Tibial nerve (tissue), 4 donors: ENCODE measurements around the gene MEDAG. TPM values are rescaled to one million over a fixed set of nuclear protein-coding genes. Genes with fewer than 3 reads are reported as not detected.
A peak's percentile ranks its signal among the peaks of the same experiment; 100 is the strongest.

Experiments
- DNase-seq, 2 donors: peaks; one replicate each; pipeline ENCODE4 v3.0.0-alpha.2; 2019; ENCODE audit warnings: low spot score in 2 of 2
- H3K27ac ChIP-seq, 4 donors: fragments of 200-600 bp; sonication (generic) in 3 of 4; one replicate each; pipeline ENCODE4 v1.5.1; 2017 to 2019; ENCODE audit warnings: mild to moderate bottlenecking in 1 of 4
- H3K27me3 ChIP-seq, 2 donors: fragments of 200-600 bp; sonication (generic) in 1 of 2; one replicate each; pipeline versions ENCODE4 v1.5.1 to v1.6.0; 2017 to 2019
- H3K36me3 ChIP-seq, 3 donors: fragments of 200-600 bp; sonication (generic); one replicate each; pipeline ENCODE4 v1.5.1; 2018 to 2019
- H3K4me1 ChIP-seq, 4 donors: fragments of 200-600 bp; sonication (generic) in 3 of 4; one replicate each; pipeline ENCODE4 v1.5.1; 2017 to 2019
- H3K4me3 ChIP-seq, 4 donors: fragments of 200-600 bp; sonication (generic) in 3 of 4; one replicate each; pipeline ENCODE4 v1.5.1; 2017 to 2019; ENCODE audit warnings: mild to moderate bottlenecking in 1 of 4, moderate library complexity in 1 of 4
- H3K9me3 ChIP-seq, 4 donors: fragments of 200-600 bp; sonication (generic) in 3 of 4; one replicate each; pipeline ENCODE4 v1.5.1; 2017 to 2019
- EP300 ChIP-seq, 2 donors: sonication (generic); formaldehyde crosslinking; IDR thresholded peaks; one replicate each; pipeline ENCODE4 v1.6.1; 2017; ENCODE audit warnings: antibody characterized with exemption in 2 of 2, mild to moderate bottlenecking in 1 of 2
- POLR2A ChIP-seq, 2 donors: fragments of 450-650 bp; IDR thresholded peaks; one replicate each; pipeline ENCODE4 v1.6.1; 2017; ENCODE audit warnings: antibody characterized with exemption in 2 of 2, mild to moderate bottlenecking in 2 of 2, moderate library complexity in 2 of 2
- WGBS, 2 donors: methylation state at CpG; one replicate each; pipeline ENCODE4 v1.1.5; 2018; 5-methylcytosine and 5-hydroxymethylcytosine counted together
- total RNA-seq, 4 donors: library from RNA; depleted of rRNA; stranded (reverse); fragments of >200 nt; gene quantifications; one replicate each; pipeline ENCODE4 v1.1.0, GENCODE V29; 2016
- TF ChIP-seq, protein P1 (sequence below), 5 experiments: fragments of 200-600 bp in 3 of 5; fragments of 450-650 bp in 2 of 5; sonication (generic) in 3 of 5; IDR thresholded peaks; one replicate each; pipeline ENCODE4 v1.5.1; 2016 to 2019; ENCODE audit warnings: antibody characterized with exemption in 5 of 5, mild to moderate bottlenecking in 3 of 5, moderate library complexity in 2 of 5

The MEDAG gene
- total RNA-seq, 4 donors from 2014 or later: 95.1 to 151 (median 122) TPM

DNA sequence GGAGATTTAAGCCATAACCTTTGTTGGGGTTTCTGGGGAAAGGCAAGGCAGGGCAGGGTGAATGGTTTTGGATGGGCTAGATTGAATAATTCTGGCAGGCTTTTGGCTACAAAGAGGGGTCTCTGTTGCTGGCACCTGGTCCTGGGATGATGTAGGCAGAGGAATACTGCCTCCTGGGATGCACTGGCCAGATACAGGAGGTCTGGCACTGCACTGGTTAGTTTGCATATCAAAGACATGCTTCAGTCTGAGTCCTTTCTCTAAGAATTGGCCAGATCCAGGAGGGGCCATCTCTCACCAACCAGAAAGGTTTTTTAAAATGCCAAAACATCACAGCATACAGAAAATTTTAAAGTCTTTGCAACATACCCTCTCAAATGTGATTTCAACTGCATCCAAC lies 8.0 kb upstream of the MEDAG start:
- TF ChIP-seq EP300 (IDR thresholded peaks at IDR 0.05) (no peak), POLR2A (IDR thresholded peaks at IDR 0.05) (no peak)
- TF ChIP-seq, protein P1, sequence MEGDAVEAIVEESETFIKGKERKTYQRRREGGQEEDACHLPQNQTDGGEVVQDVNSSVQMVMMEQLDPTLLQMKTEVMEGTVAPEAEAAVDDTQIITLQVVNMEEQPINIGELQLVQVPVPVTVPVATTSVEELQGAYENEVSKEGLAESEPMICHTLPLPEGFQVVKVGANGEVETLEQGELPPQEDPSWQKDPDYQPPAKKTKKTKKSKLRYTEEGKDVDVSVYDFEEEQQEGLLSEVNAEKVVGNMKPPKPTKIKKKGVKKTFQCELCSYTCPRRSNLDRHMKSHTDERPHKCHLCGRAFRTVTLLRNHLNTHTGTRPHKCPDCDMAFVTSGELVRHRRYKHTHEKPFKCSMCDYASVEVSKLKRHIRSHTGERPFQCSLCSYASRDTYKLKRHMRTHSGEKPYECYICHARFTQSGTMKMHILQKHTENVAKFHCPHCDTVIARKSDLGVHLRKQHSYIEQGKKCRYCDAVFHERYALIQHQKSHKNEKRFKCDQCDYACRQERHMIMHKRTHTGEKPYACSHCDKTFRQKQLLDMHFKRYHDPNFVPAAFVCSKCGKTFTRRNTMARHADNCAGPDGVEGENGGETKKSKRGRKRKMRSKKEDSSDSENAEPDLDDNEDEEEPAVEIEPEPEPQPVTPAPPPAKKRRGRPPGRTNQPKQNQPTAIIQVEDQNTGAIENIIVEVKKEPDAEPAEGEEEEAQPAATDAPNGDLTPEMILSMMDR (IDR thresholded peaks at IDR 0.05): no peak
- peaks cover 0 to 46% (median 6%) of the 10 kb centered on the region in 4 donors for H3K4me1 ChIP-seq
- no peak overlapping the region for H3K4me3 ChIP-seq
- H3K27ac ChIP-seq: peak overlapping the region in 2 of 4 donors; percentile 80 to 81
- H3K27me3 ChIP-seq: no peaks in the 10 kb centered on the region
- H3K9me3 ChIP-seq: no peaks in the 10 kb centered on the region
- no peak for DNase-seq
- H3K36me3 ChIP-seq: no peaks in the 10 kb centered on the region

DNA sequence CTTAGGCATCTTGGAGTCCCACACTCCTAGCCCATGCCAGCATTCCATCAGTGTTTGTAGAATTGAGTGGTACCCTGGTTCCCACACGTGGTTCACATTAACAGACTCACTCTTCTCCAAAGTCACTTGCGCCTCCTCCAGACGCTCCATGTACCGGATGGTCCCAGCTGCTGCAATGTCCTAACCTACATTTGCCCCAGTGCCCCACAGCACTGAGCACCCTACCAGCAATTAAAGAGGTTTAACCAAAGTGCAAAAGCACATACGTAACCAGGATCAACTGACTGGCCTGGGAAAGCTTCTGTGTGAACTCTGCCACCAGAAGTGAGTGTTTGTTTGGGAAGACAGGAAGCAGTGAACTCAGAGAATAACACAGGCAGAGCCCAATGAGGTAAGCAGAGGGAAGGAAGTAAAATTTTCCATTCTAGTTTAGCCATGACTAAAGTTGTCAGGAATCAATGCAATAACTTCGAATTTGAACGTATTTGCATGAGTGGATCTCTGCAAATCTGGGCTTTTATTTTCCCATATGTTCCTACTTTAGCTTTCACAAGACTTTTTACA lies 7.3 kb upstream of the MEDAG start:
- peak; percentile 39 to 91 for TF ChIP-seq EP300 (IDR thresholded peaks at IDR 0.05)
- TF ChIP-seq POLR2A (IDR thresholded peaks at IDR 0.05): no peak
- TF ChIP-seq, protein P1 (IDR thresholded peaks at IDR 0.05): no peak
- no peaks in the 10 kb centered on the region for H3K9me3 ChIP-seq
- DNase-seq: peak; percentile 31 to 67
- peak overlapping the region in 3 of 4 donors; percentile 26 to 81 (median 80) for H3K27ac ChIP-seq
- no peaks in the 10 kb centered on the region for H3K36me3 ChIP-seq
- WGBS, 2 donors: 47 to 51% methylated on average over 7 of the region's 7 CpGs
- no peak overlapping the region for H3K4me3 ChIP-seq
- no peaks in the 10 kb centered on the region for H3K27me3 ChIP-seq
- H3K4me1 ChIP-seq: peaks cover 0 to 46% (median 6%) of the 10 kb centered on the region in 4 donors

DNA sequence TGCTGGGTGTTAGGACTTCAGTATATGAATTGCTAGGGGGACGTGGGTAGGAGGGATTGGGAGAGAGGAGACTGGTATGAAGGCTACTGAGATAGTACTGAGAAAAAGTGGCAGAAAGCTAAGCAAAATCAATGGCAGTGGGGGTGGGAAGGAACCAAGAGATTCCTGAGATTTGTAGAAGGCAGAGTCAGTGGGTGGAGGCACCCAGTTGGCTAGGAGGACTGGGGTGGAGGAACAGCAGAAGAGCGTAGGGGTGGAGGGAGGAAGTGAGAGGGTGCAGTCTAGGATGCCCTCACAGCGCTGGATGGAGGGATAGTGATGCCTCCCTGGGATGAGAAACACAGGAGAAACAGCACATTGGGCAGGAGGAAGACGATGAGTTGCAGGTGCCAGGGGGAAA lies 5.6 kb upstream of the MEDAG start:
- H3K36me3 ChIP-seq: no peaks in the 10 kb centered on the region
- H3K4me3 ChIP-seq: no peak overlapping the region
- no peak for DNase-seq
- H3K9me3 ChIP-seq: no peaks in the 10 kb centered on the region
- peaks cover 0 to 4% of the 10 kb centered on the region in 2 donors for H3K27me3 ChIP-seq
- TF ChIP-seq, protein P1 (IDR thresholded peaks at IDR 0.05): no peak
- TF ChIP-seq POLR2A (IDR thresholded peaks at IDR 0.05): no peak
- TF ChIP-seq EP300 (IDR thresholded peaks at IDR 0.05): no peak
- peaks cover 0 to 42% (median 5%) of the 10 kb centered on the region in 4 donors for H3K4me1 ChIP-seq
- 88 to 90% methylated on average over 4 of the region's 4 CpGs for WGBS, 2 donors
- peak overlapping the region in 2 of 4 donors; percentile 80 to 81 for H3K27ac ChIP-seq

DNA sequence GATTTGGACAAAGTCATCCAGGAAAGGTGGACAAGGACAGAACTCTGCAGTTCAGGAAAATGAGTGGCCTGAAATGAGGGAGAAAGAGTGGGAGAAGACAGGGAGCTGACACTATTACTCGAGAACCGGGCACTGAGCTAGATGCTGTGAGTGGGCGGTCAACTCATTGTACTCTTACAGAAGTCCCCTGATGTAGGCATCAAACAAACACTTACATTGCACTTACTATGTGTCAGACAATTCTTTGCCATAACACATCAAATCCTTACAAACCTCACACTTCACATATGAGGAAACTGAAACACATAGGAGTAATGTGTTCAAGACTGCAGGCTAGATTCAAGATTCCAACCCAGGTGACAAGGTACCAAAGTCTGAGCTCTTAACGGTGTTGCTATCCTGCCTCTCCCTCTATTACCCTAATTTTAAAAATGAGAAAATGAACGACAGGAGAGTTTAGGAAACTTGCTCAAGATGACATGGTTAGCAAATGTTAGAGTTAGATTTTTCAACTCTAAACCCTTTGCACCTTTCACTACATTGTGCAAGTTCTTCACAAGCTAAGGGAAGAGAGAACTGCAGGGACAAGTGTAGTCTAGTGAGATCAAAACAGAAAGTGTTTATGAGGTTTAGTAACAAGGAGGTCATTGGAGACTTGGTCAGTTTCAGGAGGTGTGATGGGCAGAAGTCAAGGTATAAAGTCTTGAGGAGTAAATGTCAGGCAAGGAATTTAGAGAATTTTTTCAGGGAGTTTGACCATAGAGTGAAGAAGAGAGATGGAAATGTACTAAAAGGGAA lies 4.9 kb upstream of the MEDAG start:
- Histone ChIP-seq H3K36me3 (no peaks in the 10 kb centered on the region), H3K27ac (peak overlapping the region in 2 of 4 donors; percentile 80 to 81), H3K4me1 (peaks cover 0 to 43% (median 7%) of the 10 kb centered on the region in 4 donors), H3K9me3 (no peaks in the 10 kb centered on the region), H3K27me3 (peaks cover 0 to 10% of the 10 kb centered on the region in 2 donors), H3K4me3 (no peak overlapping the region)
- 81 to 82% methylated on average over 5 of the region's 5 CpGs for WGBS, 2 donors
- DNase-seq: no peak
- TF ChIP-seq EP300 (IDR thresholded peaks at IDR 0.05) (no peak), POLR2A (IDR thresholded peaks at IDR 0.05) (no peak)
- TF ChIP-seq, protein P1 (IDR thresholded peaks at IDR 0.05): no peak

DNA sequence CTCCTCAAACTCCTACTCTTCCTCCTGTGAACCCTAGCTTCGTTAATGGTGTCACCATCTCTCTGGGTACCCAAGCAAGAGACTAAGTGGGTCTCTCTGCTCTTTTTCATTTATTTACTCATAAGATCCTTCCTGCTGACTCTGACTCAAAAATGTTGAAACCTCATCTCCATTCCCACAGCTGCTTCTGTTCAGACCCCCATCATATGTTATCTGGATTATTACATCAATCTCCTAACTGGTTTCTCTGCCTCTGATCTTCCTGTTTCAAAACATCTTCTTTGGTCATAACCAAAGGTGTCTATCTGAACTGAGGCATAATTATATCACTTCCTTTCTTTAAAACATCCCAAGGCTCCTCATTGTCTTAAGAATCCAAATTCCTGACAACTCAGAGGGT lies 2.0 kb upstream of the MEDAG start:
- TF ChIP-seq EP300 (IDR thresholded peaks at IDR 0.05) (no peak), POLR2A (IDR thresholded peaks at IDR 0.05) (no peak)
- TF ChIP-seq, protein P1 (IDR thresholded peaks at IDR 0.05): no peak
- Histone ChIP-seq H3K36me3 (no peaks in the 10 kb centered on the region), H3K9me3 (no peaks in the 10 kb centered on the region), H3K27ac (no peak overlapping the region), H3K4me1 (peaks cover 0 to 46% (median 9%) of the 10 kb centered on the region in 4 donors), H3K4me3 (no peak overlapping the region), H3K27me3 (peaks cover 0 to 10% of the 10 kb centered on the region in 2 donors)
- no peak for DNase-seq
- 93 to 96% methylated on average over 1 of the region's 1 CpG for WGBS, 2 donors
